Measurements from ENCODE around the gene LRG1.

Gene LRG1

DNA sequence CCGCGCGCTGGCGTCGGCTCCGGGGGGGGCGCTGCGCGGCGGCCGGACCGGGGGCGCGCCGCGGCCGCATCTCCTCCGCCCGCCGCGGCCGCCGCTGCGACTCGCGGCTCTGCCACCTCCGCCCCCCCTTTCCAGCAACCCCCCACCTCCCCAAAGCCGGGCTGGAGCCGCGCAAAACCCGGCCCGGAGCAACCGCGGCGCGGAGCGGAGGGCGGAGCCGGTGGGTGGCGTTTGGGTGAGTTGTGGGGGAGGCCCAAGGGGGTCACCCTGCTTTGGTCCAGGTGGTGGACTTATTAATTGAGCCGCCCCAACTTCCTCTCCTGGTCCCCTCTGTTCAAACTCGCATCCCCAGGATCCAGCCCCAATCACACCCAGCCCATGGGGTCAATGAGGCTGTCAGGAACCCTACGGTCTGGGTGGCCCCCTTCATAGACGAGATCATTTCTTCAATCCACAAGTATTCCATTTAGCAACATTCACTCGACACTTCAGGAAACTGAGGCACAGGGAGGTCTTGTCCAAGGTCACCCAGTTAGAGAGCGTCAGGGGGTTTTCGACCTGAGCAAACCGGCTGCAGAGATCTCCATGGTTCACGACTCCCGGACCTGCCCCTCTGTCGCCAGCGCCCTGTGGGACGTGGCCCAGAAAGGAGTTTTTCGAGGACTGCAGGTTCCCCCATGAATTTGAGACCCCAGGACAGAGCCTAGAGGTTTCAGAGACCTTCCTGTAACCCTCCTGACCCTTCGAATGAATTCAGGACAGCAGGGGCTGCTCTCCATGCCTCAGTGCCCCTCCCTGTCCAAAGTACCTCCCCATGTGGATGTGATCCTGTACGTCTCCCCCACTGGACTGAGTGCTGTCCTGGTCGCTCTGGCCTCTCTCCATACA is 42.1 kb upstream of the LRG1 start (continued):
- TF ChIP-seq ZNF157 (tag by site-specific recombination; IDR thresholded peaks at IDR 0.05) (no peak), ZBTB17 (tag by site-specific recombination; IDR thresholded peaks at IDR 0.05) (no peak), PRDM4 (tag by site-specific recombination; IDR thresholded peaks at IDR 0.05) (no peak), SP3 (tag by site-specific recombination; IDR thresholded peaks at IDR 0.05) (peak; percentile 39; the same call in 1 of the 2 replicates), ZBTB7A (tag by site-specific recombination; IDR thresholded peaks at IDR 0.05; ENCODE audit: low read depth) (0 out of 2 replicates have a peak, but pooled peaks have one; percentile 68), ZNF792 (tag by site-specific recombination; IDR thresholded peaks at IDR 0.05) (no peak), ZBTB20 (tag by site-specific recombination; IDR thresholded peaks at IDR 0.05) (no peak; the same call in 1 of the 2 replicates), ZNF114 (tag by site-specific recombination; IDR thresholded peaks at IDR 0.05) (no peak), ZFHX2 (tag by site-specific recombination; conservative IDR thresholded peaks at IDR 0.05) (peak; percentile 39; the same call in 1 of the 2 replicates), ZNF274 (IDR thresholded peaks at IDR 0.05; ENCODE audit: low read length) (no peak), ZNF274 (tag by site-specific recombination; IDR thresholded peaks at IDR 0.05; ENCODE audit: borderline replicate concordance) (no peak), ZFP3 (tag by site-specific recombination; IDR thresholded peaks at IDR 0.05; ENCODE audit: low read depth) (no peak), ZNF707 (tag by site-specific recombination; IDR thresholded peaks at IDR 0.05) (no peak), ZNF610 (tag by site-specific recombination; IDR thresholded peaks at IDR 0.05; ENCODE audit: borderline replicate concordance) (no peak), ZNF211 (tag by site-specific recombination; IDR thresholded peaks at IDR 0.05; ENCODE audit: low read depth) (no peak), ZSCAN4 (tag by site-specific recombination; IDR thresholded peaks at IDR 0.05) (no peak), ZNF221 (tag by site-specific recombination; IDR thresholded peaks at IDR 0.05; ENCODE audit: borderline replicate concordance) (no peak), GLI2 (tag by site-specific recombination; IDR thresholded peaks at IDR 0.05; ENCODE audit: borderline replicate concordance, low read depth) (no peak), GFI1B (tag by site-specific recombination; IDR thresholded peaks at IDR 0.05) (no peak), OVOL3 (tag by site-specific recombination; IDR thresholded peaks at IDR 0.05) (no peak), ZBTB48 (tag by site-specific recombination; IDR thresholded peaks at IDR 0.05) (no peak), ZNF26 (tag by site-specific recombination; IDR thresholded peaks at IDR 0.05) (no peak), ZNF112 (tag by site-specific recombination; IDR thresholded peaks at IDR 0.05) (no peak), ZNF514 (tag by site-specific recombination; IDR thresholded peaks at IDR 0.05) (no peak), ZSCAN23 (tag by site-specific recombination; IDR thresholded peaks at IDR 0.05) (no peak), ZNF404 (tag by site-specific recombination; IDR thresholded peaks at IDR 0.05) (no peak)
- TF ChIP-seq, protein P1, sequence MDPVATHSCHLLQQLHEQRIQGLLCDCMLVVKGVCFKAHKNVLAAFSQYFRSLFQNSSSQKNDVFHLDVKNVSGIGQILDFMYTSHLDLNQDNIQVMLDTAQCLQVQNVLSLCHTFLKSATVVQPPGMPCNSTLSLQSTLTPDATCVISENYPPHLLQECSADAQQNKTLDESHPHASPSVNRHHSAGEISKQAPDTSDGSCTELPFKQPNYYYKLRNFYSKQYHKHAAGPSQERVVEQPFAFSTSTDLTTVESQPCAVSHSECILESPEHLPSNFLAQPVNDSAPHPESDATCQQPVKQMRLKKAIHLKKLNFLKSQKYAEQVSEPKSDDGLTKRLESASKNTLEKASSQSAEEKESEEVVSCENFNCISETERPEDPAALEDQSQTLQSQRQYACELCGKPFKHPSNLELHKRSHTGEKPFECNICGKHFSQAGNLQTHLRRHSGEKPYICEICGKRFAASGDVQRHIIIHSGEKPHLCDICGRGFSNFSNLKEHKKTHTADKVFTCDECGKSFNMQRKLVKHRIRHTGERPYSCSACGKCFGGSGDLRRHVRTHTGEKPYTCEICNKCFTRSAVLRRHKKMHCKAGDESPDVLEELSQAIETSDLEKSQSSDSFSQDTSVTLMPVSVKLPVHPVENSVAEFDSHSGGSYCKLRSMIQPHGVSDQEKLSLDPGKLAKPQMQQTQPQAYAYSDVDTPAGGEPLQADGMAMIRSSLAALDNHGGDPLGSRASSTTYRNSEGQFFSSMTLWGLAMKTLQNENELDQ (tag by site-specific recombination; IDR thresholded peaks at IDR 0.05; ENCODE audit: low read depth): no peak
